ENCODE data around the gene RFC5. TPM values are rescaled to one million over a fixed set of nuclear protein-coding genes. Genes with fewer than 3 reads are reported as not detected.

The RFC5 gene
- total RNA-seq, 1 experiment from 2014 or later: 78.6 TPM

- Histone ChIP-seq H3K4me3 (replicated peaks in 1 of 2; ENCODE audit: low read depth in 1 of 2, low read length in 2 of 2) (no peak overlapping the region), H3K4me2 (ENCODE audit: low read length) (no peak overlapping the region), H3K4me1 (ENCODE audit: control insufficient read depth in 1 of 2, insufficient read depth in 2 of 2, low read length in 2 of 2) (peaks cover 0 to 6% of the 10 kb centered on the region in 2 experiments; a peak in 1 of 4 replicates), H3K79me2 (ENCODE audit: insufficient read depth, low read length) (peaks cover 3% of the 10 kb centered on the region), H4K20me1 (ENCODE audit: insufficient read depth) (no peaks in the 10 kb centered on the region), H3K27ac (ENCODE audit: low read depth, low read length) (no peak overlapping the region), H2AFZ (ENCODE audit: low read depth, low read length, poor library complexity, severe bottlenecking) (no peak overlapping the region), H3K36me3 (ENCODE audit: control insufficient read depth in 1 of 2, insufficient read depth in 2 of 2, low read length in 2 of 2) (peaks cover 66 to 68% of the 10 kb centered on the region in 2 experiments), H3K9ac (ENCODE audit: low read length) (no peak overlapping the region), H3K27me3 (ENCODE audit: insufficient read depth, low read length) (no peaks in the 10 kb centered on the region), H3K9me3 (ENCODE audit: control insufficient read depth in 1 of 2, insufficient read depth in 1 of 2, low read depth in 1 of 2, low read length in 2 of 2) (no peaks in the 10 kb centered on the region), H3K9me2 (ENCODE audit: insufficient read depth) (no peaks in the 10 kb centered on the region)
- DNase-seq (ENCODE audit: low read depth, low spot score) (no peak), ATAC-seq (no peak; the same call in 1 of the 2 replicates)
- no peak for TF ChIP-seq CTCF (IDR thresholded peaks at IDR 0.05 in 2 of 3, conservative IDR thresholded peaks at IDR 0.05 in 1 of 3; ENCODE audit: borderline replicate concordance in 1 of 3, insufficient read depth in 1 of 3, low read depth in 2 of 3, low read length in 2 of 3)
- no peak for TF ChIP-seq CBX3 (IDR thresholded peaks at IDR 0.05; ENCODE audit: low read depth)
- no peak for TF ChIP-seq TCF7L2 (IDR thresholded peaks at IDR 0.05; ENCODE audit: borderline replicate concordance, extremely low read depth, insufficient read depth, insufficient read length)
- TF ChIP-seq SIN3A (IDR thresholded peaks at IDR 0.05; ENCODE audit: low read depth): no peak
- intact Hi-C loops (cut with micrococcal nuclease): no loop called here
- ChIA-PET CTCF (interaction anchor here (1.3 kb wide), 1 partner anchor 139 kb away, joined by 4 read pairs; no protein-coding TSS in a partner anchor), RAD21 (ENCODE audit: low non-redundant PET in 1 of 2, low total read pairs in 2 of 2, uncharacterized antibody in 2 of 2, unreplicated experiment in 2 of 2) (no interaction called here), POLR2A (no interaction called here)
- no TSS peak for BruUV-seq (replicated peaks)
Measured at GRCh38 chr12:118029166-118029565, 12.7 kb downstream of the RFC5 start.

DNA sequence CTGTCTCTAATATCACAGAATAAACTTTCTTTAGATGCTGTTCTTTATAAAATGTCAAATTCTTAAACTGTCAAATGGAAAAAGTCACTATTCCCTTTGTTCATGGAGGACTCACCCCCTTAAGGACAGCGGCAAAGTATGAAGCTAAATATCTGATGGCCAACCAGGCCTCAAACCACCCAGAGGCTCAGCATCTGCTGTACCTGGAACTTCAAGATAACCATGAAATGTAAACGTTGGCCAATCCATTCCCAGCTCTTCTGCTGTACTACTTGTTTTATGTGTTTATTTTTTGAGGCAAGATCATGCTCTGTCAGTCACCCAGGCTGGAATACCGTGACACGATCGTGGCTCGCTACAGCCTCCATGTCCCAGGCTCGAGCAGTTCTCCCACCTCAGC lies 15.7 kb downstream of the RFC5 start:
- Histone ChIP-seq H3K9me2 (ENCODE audit: insufficient read depth) (no peaks in the 10 kb centered on the region), H4K20me1 (ENCODE audit: insufficient read depth) (no peaks in the 10 kb centered on the region), H3K9me3 (ENCODE audit: control insufficient read depth in 1 of 2, insufficient read depth in 1 of 2, low read depth in 1 of 2, low read length in 2 of 2) (no peaks in the 10 kb centered on the region), H3K27me3 (ENCODE audit: insufficient read depth, low read length) (no peaks in the 10 kb centered on the region), H3K9ac (ENCODE audit: low read length) (no peak overlapping the region), H3K4me2 (ENCODE audit: low read length) (no peak overlapping the region), H3K27ac (ENCODE audit: low read depth, low read length) (no peak overlapping the region), H3K4me1 (ENCODE audit: control insufficient read depth in 1 of 2, insufficient read depth in 2 of 2, low read length in 2 of 2) (peaks cover 0 to 21% of the 10 kb centered on the region in 2 experiments; a peak in 3 of 4 replicates), H3K36me3 (ENCODE audit: control insufficient read depth in 1 of 2, insufficient read depth in 2 of 2, low read length in 2 of 2) (peaks cover 47 to 49% of the 10 kb centered on the region in 2 experiments; a peak in 3 of 4 replicates), H3K79me2 (ENCODE audit: insufficient read depth, low read length) (no peaks in the 10 kb centered on the region; the same call in 1 of the 2 replicates), H2AFZ (ENCODE audit: low read depth, low read length, poor library complexity, severe bottlenecking) (no peak overlapping the region), H3K4me3 (replicated peaks in 1 of 2; ENCODE audit: low read depth in 1 of 2, low read length in 2 of 2) (no peak overlapping the region)
- DNase-seq (ENCODE audit: low read depth, low spot score) (no peak), ATAC-seq (no peak)
- ChIA-PET POLR2A (interaction anchor here (1.6 to 1.7 kb wide), 2 partner anchors 15 to 157 kb away, joined by 4 read pairs; partner anchors contain the start of gene RFC5), CTCF (interaction anchor here (0.8 to 1.3 kb wide), 2 partner anchors 157 to 175 kb away, joined by 3 read pairs; no protein-coding TSS in a partner anchor), RAD21 (ENCODE audit: low non-redundant PET in 1 of 2, low total read pairs in 2 of 2, uncharacterized antibody in 2 of 2, unreplicated experiment in 2 of 2) (no interaction called here)
- intact Hi-C loops (cut with micrococcal nuclease): no loop called here
- no peak for TF ChIP-seq EGR1 (IDR thresholded peaks at IDR 0.05; ENCODE audit: low read depth)
- TF ChIP-seq POLR2AphosphoS5 (IDR thresholded peaks at IDR 0.05; ENCODE audit: low read depth, low read length): 0 out of 2 replicates have a peak, but pooled peaks have one; percentile 20
- no TSS peak for BruUV-seq (replicated peaks)
